ENCODE measurements around the gene GSE1. TPM values are rescaled to one million over a fixed set of nuclear protein-coding genes. Genes with fewer than 3 reads are reported as not detected.

The GSE1 gene
- total and polyA plus RNA-seq, 2 of the 13 experiments (the other 11 are each of a cell fraction or from before 2014, with no cell fraction given), result 16.1 to 31.2 TPM

DNA sequence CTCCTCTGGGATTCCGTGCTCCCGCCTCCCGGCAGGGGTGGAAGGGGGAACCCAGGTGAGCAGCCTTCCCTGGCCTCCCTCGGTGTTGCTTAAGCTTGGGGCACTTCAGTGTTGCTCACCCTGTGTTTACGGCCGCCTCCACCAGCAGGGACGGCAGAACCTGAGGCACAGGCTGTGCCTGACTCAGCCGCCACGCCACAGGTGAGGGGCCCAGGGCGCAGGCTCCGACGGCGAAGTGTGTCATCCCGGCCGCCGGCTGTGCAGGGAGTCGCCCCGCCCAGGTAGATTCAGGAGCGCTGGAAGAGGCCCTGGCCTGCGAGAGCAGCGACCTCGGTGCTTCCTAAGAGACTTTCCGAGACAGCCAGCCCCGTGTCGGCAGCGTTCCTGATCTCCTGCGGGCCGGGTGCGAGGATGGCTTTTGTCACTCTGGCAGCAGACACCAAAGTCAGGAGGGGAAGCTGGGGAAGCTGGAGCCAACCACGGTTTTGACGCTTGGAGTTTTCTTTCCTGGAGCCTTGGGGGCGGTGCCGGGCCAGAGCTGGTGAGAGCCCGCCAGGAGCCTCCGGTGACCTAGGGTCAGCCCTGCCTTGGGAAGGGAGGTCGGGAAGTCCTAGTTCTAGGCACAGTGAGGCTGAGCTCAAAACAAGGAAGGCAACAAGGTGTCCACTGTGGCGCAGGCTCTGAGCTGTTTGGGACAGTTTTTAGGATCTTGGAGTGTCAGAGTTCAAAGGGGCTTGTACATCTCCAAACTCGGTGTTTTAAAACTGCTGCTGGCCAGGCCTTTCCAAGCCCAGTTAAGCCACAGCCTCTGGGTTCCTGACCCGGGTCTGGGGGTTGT lies 2.1 kb downstream of the GSE1 start (continued):
- TF ChIP-seq ZNF225 (CRISPR knock-in tag; IDR thresholded peaks at IDR 0.05) (peak; percentile 79; the same call in 1 of the 2 replicates), SOX5 (CRISPR knock-in tag; IDR thresholded peaks at IDR 0.05; ENCODE audit: borderline replicate concordance) (0 out of 2 replicates have a peak, but pooled peaks have one; percentile 28), SP5 (CRISPR knock-in tag; IDR thresholded peaks at IDR 0.05; ENCODE audit: borderline replicate concordance, low read depth) (peak; percentile 40; the same call in 1 of the 2 replicates), HOXA3 (CRISPR knock-in tag; IDR thresholded peaks at IDR 0.05) (peak; percentile 63), RARA (CRISPR knock-in tag; IDR thresholded peaks at IDR 0.05) (no peak; the same call in 1 of the 2 replicates), ZIK1 (CRISPR knock-in tag; IDR thresholded peaks at IDR 0.05; ENCODE audit: borderline replicate concordance, low read depth) (peak; percentile 78; the same call in 1 of the 2 replicates), SMAD1 (CRISPR knock-in tag; IDR thresholded peaks at IDR 0.05; ENCODE audit: borderline replicate concordance, low read depth) (0 out of 2 replicates have a peak, but pooled peaks have one; percentile 74), KDM1A (CRISPR knock-in tag; IDR thresholded peaks at IDR 0.05) (no peak), TFDP1 (CRISPR knock-in tag; IDR thresholded peaks at IDR 0.05; ENCODE audit: borderline replicate concordance) (peak; percentile 18; the same call in 1 of the 2 replicates), ZNF350 (CRISPR knock-in tag; IDR thresholded peaks at IDR 0.05; ENCODE audit: borderline replicate concordance, low read depth) (peak; percentile 67), ZNF138 (CRISPR knock-in tag; IDR thresholded peaks at IDR 0.05; ENCODE audit: low read depth) (no peak), NR2F6 (IDR thresholded peaks at IDR 0.05) (0 out of 2 replicates have a peak, but pooled peaks have one; percentile 30), NR2F6 (CRISPR knock-in tag; IDR thresholded peaks at IDR 0.05) (no peak), MTA3 (CRISPR knock-in tag; IDR thresholded peaks at IDR 0.05) (no peak), ZNF567 (CRISPR knock-in tag; IDR thresholded peaks at IDR 0.05; ENCODE audit: borderline replicate concordance) (peak; percentile 71), CBX5 (CRISPR knock-in tag; IDR thresholded peaks at IDR 0.05; ENCODE audit: borderline replicate concordance) (peak; percentile 54; the same call in 1 of the 2 replicates), ZKSCAN5 (CRISPR knock-in tag; IDR thresholded peaks at IDR 0.05) (0 out of 2 replicates have a peak, but pooled peaks have one; percentile 21), STAT5B (CRISPR knock-in tag; IDR thresholded peaks at IDR 0.05) (no peak)
